HEK293 (cell line): ENCODE results near the gene ADGB.
A peak's percentile ranks its signal among the peaks of the same experiment; 100 is the strongest.
"Not testable (repeated sequence)": the region's sequence is repeated elsewhere in the genome, so short reads cannot be mapped to it uniquely, and the experiment has no call there.

ENCODE experiments used
- CTCF ChIA-PET: fragments of 350-600 bp; formaldehyde crosslinking; extraction: SDS; loops from one replicate; lab custom pipeline; 2021; ENCODE audit warnings: antibody characterized with exemption; lab: Yijun Ruan, JAX
- POLR2A ChIA-PET: fragments of 300-600 bp; formaldehyde crosslinking; extraction: SDS; loops from one replicate; lab custom pipeline; 2020; ENCODE audit warnings: antibody characterized with exemption, inconsistent platforms; lab: Yijun Ruan, JAX
- H3K27ac ChIP-seq: fragments of 200-500 bp; sonication (Bioruptor generic); 2 replicates; pipeline ENCODE4 v1.5.1; 2014; ENCODE audit warnings: low read depth, low read length, control low read depth, inconsistent platforms; ENCODE audit errors: extremely low read depth
- H3K36me3 ChIP-seq, 2 experiments: fragments of 200-500 bp in 1 of 2; sonication (Bioruptor generic) in 1 of 2; 1 replicate in 1 of 2; 2 replicates in 1 of 2; pipeline ENCODE4 v1.5.1; 2014 to 2017; ENCODE audit warnings: inconsistent platforms in 2 of 2, low read length in 2 of 2; ENCODE audit not compliant: control insufficient read depth in 2 of 2, insufficient read depth in 1 of 2
- H3K4me1 ChIP-seq: fragments of 200-500 bp; sonication (Bioruptor generic); 2 replicates; pipeline ENCODE4 v1.5.1; 2014; ENCODE audit warnings: mild to moderate bottlenecking, low read length, inconsistent platforms; ENCODE audit not compliant: control insufficient read depth, insufficient read depth
- H3K4me3 ChIP-seq: 2 replicates; pipeline ENCODE4 v1.5.1; 2011; ENCODE audit warnings: low read depth, mild to moderate bottlenecking, control low read depth, low read length, moderate library complexity
- H3K9me3 ChIP-seq: fragments of 200-500 bp; sonication (Bioruptor generic); 2 replicates; pipeline ENCODE4 v1.5.1; 2014; ENCODE audit warnings: low read depth, low read length, inconsistent platforms; ENCODE audit not compliant: control insufficient read depth, insufficient read depth
- GLIS2 ChIP-seq: fragments of 450-650 bp; formaldehyde crosslinking; IDR thresholded peaks from 2 replicates; pipeline ENCODE4 v1.5.1; 2016; ENCODE audit warnings: missing biosample characterization, missing genetic modification characterization
- HOXC10 ChIP-seq: sonication (generic); formaldehyde crosslinking; IDR thresholded peaks from 2 replicates; pipeline ENCODE4 v1.8.1; 2023; ENCODE audit warnings: mild to moderate bottlenecking, missing genetic modification reagents
- MEIS1 ChIP-seq: sonication (generic); formaldehyde crosslinking; IDR thresholded peaks from 2 replicates; pipeline ENCODE4 v1.8.1; 2022; ENCODE audit warnings: missing genetic modification reagents, mild to moderate bottlenecking, borderline replicate concordance
- SETDB1 ChIP-seq: IDR thresholded peaks from one replicate; pipeline ENCODE4 v1.6.1; 2017; ENCODE audit warnings: mild to moderate bottlenecking, low read length, moderate library complexity, mixed read lengths; ENCODE audit not compliant: insufficient read length
- SP2 ChIP-seq: fragments of 450-650 bp; formaldehyde crosslinking; IDR thresholded peaks from 2 replicates; pipeline ENCODE4 v1.5.1; 2016; ENCODE audit warnings: missing biosample characterization, missing genetic modification characterization
- ZBTB1 ChIP-seq: fragments of 450-650 bp; formaldehyde crosslinking; IDR thresholded peaks from 2 replicates; pipeline ENCODE4 v1.5.1; 2016; ENCODE audit warnings: missing biosample characterization, missing genetic modification characterization
- ZNF121 ChIP-seq: fragments of 450-650 bp; formaldehyde crosslinking; IDR thresholded peaks from 2 replicates; pipeline ENCODE4 v1.5.1; 2016; ENCODE audit warnings: missing biosample characterization, missing genetic modification characterization
- ZNF148 ChIP-seq: fragments of 450-650 bp; formaldehyde crosslinking; IDR thresholded peaks from 2 replicates; pipeline ENCODE4 v1.5.0; 2017; ENCODE audit warnings: missing biosample characterization, missing genetic modification characterization, borderline replicate concordance
- ZNF169 ChIP-seq: fragments of 450-650 bp; formaldehyde crosslinking; IDR thresholded peaks from 2 replicates; pipeline ENCODE4 v1.5.1; 2016; ENCODE audit warnings: missing biosample characterization, missing genetic modification characterization
- ZNF174 ChIP-seq: fragments of 450-650 bp; formaldehyde crosslinking; IDR thresholded peaks from 2 replicates; pipeline ENCODE4 v1.5.0; 2017; ENCODE audit warnings: missing biosample characterization, mild to moderate bottlenecking, missing genetic modification characterization
- ZNF211 ChIP-seq: fragments of 450-650 bp; formaldehyde crosslinking; IDR thresholded peaks from 2 replicates; pipeline ENCODE4 v1.5.1; 2016; ENCODE audit warnings: low read depth, missing biosample characterization, missing genetic modification characterization
- ZNF26 ChIP-seq: fragments of 450-650 bp; formaldehyde crosslinking; IDR thresholded peaks from 2 replicates; pipeline ENCODE4 v1.5.1; 2016; ENCODE audit warnings: missing biosample characterization, missing genetic modification characterization
- ZNF280D ChIP-seq: fragments of 450-650 bp; formaldehyde crosslinking; IDR thresholded peaks from 2 replicates; pipeline ENCODE4 v1.5.1; 2016; ENCODE audit warnings: missing biosample characterization, missing genetic modification characterization
- ZNF350 ChIP-seq: fragments of 450-650 bp; formaldehyde crosslinking; IDR thresholded peaks from 2 replicates; pipeline ENCODE4 v1.5.0; 2017; ENCODE audit warnings: missing biosample characterization, mild to moderate bottlenecking, missing genetic modification characterization
- ZNF621 ChIP-seq: fragments of 450-650 bp; formaldehyde crosslinking; IDR thresholded peaks from 2 replicates; pipeline ENCODE4 v1.5.1; 2017; ENCODE audit warnings: missing biosample characterization, missing genetic modification characterization
- ZNF623 ChIP-seq: fragments of 450-650 bp; formaldehyde crosslinking; IDR thresholded peaks from 2 replicates; pipeline ENCODE4 v1.5.1; 2016; ENCODE audit warnings: missing biosample characterization, missing genetic modification characterization
- ZNF707 ChIP-seq: fragments of 450-650 bp; formaldehyde crosslinking; IDR thresholded peaks from 2 replicates; pipeline ENCODE4 v1.5.1; 2016; ENCODE audit warnings: missing biosample characterization, missing genetic modification characterization
- ZSCAN18 ChIP-seq: fragments of 450-650 bp; formaldehyde crosslinking; IDR thresholded peaks from 2 replicates; pipeline ENCODE4 v1.5.1; 2016; ENCODE audit warnings: missing biosample characterization, missing genetic modification characterization
- ZSCAN23 ChIP-seq: fragments of 450-650 bp; formaldehyde crosslinking; IDR thresholded peaks from 2 replicates; pipeline ENCODE4 v1.5.1; 2016; ENCODE audit warnings: missing biosample characterization, missing genetic modification characterization
- TF ChIP-seq, protein P1 (sequence below): fragments of 450-650 bp; formaldehyde crosslinking; IDR thresholded peaks from 2 replicates; pipeline ENCODE4 v1.5.1; 2017; ENCODE audit warnings: missing biosample characterization, missing genetic modification characterization

Gene ADGB

DNA sequence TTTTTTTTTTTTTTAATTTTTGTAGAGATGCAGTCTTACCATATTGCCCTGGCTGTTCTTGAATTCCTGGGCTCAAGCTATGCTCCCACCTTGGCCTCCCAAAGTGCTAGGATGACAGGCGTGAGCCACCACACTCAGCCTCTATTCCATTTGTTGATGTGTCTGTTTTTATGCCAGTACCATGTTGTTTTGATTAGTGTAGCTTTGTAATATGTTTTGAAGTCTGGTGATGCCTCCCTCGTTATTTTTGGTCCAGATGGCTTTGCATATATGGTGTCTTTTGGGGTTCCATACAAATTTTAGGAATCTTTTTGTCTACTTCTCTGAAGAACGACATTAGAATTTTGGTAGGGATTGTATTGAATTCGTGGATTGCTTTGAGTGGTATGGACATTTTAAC, 193.2 kb downstream of the ADGB start:
- H3K27ac ChIP-seq: no peak overlapping the region
- TF ChIP-seq SETDB1 (peak; percentile 51), ZNF280D (tag by site-specific recombination) (no peak)
- H3K4me3 ChIP-seq: no peak overlapping the region
- no peaks in the 10 kb centered on the region for H3K9me3 ChIP-seq
- no peaks in the 10 kb centered on the region for H3K36me3 ChIP-seq
- POLR2A ChIA-PET: no interaction called here
- H3K4me1 ChIP-seq: no peaks in the 10 kb centered on the region
- CTCF ChIA-PET: no interaction called here

DNA sequence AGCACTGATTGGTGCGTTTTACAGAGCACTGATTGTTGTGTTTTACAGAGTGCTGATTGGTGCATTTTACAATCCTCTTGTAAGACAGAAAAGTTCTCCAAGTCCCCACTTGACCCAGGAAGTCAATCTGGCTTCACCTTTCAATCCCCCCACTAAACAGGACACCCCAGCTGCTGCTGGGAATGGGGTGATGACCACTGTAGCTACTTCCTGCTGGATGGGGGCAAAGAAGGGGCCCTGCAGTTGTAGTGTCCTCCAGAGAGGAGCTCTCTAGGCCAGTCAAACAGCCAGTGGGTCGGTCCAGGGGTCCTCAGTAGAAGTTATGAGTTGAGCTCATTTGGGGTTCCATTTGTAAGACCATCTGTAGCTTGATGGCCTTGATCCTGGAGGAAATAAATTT, 194.4 kb downstream of the ADGB start:
- CTCF ChIA-PET: interaction anchor here (1.1 kb wide), 1 partner anchor 10 kb away, joined by 3 read pairs; no protein-coding TSS in a partner anchor
- H3K27ac ChIP-seq, H3K9me3 ChIP-seq, H3K36me3 ChIP-seq, POLR2A ChIA-PET, H3K4me3 ChIP-seq, H3K4me1 ChIP-seq: not testable (repeated sequence)

DNA sequence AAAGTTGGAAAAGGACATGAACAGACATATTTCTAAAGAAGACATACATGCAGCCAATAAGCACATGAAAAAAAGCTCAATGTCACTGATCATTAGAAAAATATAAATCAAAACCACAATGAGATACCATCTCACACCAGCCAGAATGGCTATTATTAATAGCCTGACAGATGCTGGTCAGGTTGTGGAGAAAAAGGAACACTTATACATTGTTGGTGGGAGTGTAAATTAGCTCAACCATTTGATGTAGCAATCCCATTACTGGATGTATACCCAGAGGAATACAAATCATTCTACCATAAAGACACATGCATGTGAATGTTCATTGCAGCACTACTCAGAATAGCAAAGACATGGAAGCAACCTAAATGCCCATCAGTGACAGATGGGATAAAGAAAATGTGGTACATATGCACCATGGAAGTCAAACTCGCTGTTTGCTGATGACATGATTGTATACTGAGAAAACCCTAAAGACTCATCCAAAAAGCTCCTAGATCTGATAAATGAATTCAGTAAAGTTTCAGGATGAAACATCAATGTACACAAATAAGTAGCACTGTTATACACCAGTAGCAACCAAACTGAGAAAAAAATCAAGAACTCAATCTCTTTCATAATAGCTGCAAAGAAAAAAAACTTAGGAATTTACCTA, 196.8 kb downstream of the ADGB start:
- CTCF ChIA-PET: interaction anchor here (0.7 to 1.6 kb wide), 4 partner anchors 10 to 326 kb away, joined by 3 to 8 read pairs (median 4); no protein-coding TSS in a partner anchor
- H3K9me3 ChIP-seq: no peaks in the 10 kb centered on the region
- POLR2A ChIA-PET: no interaction called here
- TF ChIP-seq ZSCAN18 (tag by site-specific recombination): no peak
- no peak for TF ChIP-seq ZNF174 (tag by site-specific recombination)
- no peak for TF ChIP-seq HOXC10 (CRISPR knock-in tag)
- no peak for TF ChIP-seq ZBTB1
- TF ChIP-seq, protein P1, sequence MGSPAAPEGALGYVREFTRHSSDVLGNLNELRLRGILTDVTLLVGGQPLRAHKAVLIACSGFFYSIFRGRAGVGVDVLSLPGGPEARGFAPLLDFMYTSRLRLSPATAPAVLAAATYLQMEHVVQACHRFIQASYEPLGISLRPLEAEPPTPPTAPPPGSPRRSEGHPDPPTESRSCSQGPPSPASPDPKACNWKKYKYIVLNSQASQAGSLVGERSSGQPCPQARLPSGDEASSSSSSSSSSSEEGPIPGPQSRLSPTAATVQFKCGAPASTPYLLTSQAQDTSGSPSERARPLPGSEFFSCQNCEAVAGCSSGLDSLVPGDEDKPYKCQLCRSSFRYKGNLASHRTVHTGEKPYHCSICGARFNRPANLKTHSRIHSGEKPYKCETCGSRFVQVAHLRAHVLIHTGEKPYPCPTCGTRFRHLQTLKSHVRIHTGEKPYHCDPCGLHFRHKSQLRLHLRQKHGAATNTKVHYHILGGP (tag by site-specific recombination): no peak
- TF ChIP-seq ZNF623: no peak
- no peak for TF ChIP-seq ZNF121
- TF ChIP-seq ZNF621 (tag by site-specific recombination): no peak
- TF ChIP-seq ZNF707 (tag by site-specific recombination): no peak
- no peak for TF ChIP-seq MEIS1 (CRISPR knock-in tag)
- TF ChIP-seq ZNF350: no peak
- no peak for TF ChIP-seq ZSCAN23
- no peak for TF ChIP-seq ZNF169 (tag by site-specific recombination)
- TF ChIP-seq ZNF26 (tag by site-specific recombination): no peak
- TF ChIP-seq ZNF148 (tag by site-specific recombination): no peak
- no peak for TF ChIP-seq SP2 (tag by site-specific recombination)
- no peak for TF ChIP-seq ZNF211 (tag by site-specific recombination)
- TF ChIP-seq GLIS2: no peak
- H3K4me3 ChIP-seq: no peak overlapping the region
- no peak overlapping the region for H3K27ac ChIP-seq
- H3K4me1 ChIP-seq: no peaks in the 10 kb centered on the region
- no peaks in the 10 kb centered on the region for H3K36me3 ChIP-seq

- CTCF ChIA-PET, H3K27ac ChIP-seq, POLR2A ChIA-PET, H3K9me3 ChIP-seq, H3K4me3 ChIP-seq, H3K4me1 ChIP-seq, H3K36me3 ChIP-seq: not testable (repeated sequence)
Observed at GRCh38 chr6:146803167-146803566, 204.4 kb downstream of the ADGB start.
